Activated T-helper 17 cell treated with anti-CD3 and anti-CD28 coated beads, Interleukin-2, amount 50 U/mL, for 72 hours (primary cell): Measurements from ENCODE around the gene GRB2. TPM values are rescaled to one million over a fixed set of nuclear protein-coding genes. Genes with fewer than 3 reads are reported as not detected.
A peak's percentile ranks its signal among the peaks of the same experiment; 100 is the strongest.
"Not testable (repeated sequence)": the region's sequence is repeated elsewhere in the genome, so short reads cannot be mapped to it uniquely, and the experiment has no call there.

Experiments used
- ATAC-seq: fragments of 150-1000 bp; cut with Tn5 transposase; replicated peaks from 2 replicates; pipeline ENCODE4 v1.10.0; 2021; ENCODE audit warnings: mild to moderate bottlenecking, moderate library complexity
- H3K27ac Mint-ChIP-seq: one replicate; pipeline ENCODE4 v1.8.0; 2022; ENCODE audit warnings: mixed read lengths
- H3K27me3 Mint-ChIP-seq: one replicate; pipeline ENCODE4 v1.8.0; 2022; ENCODE audit warnings: mixed read lengths
- H3K36me3 Mint-ChIP-seq: one replicate; pipeline ENCODE4 v1.8.0; 2022; ENCODE audit warnings: low read depth, mild to moderate bottlenecking, mixed read lengths
- H3K4me1 Mint-ChIP-seq: one replicate; pipeline ENCODE4 v1.8.0; 2022; ENCODE audit warnings: mixed read lengths
- H3K4me3 Mint-ChIP-seq: one replicate; pipeline ENCODE4 v1.8.0; 2022; ENCODE audit warnings: mild to moderate bottlenecking, mixed read lengths
- H3K9me3 Mint-ChIP-seq: one replicate; pipeline ENCODE4 v1.8.0; 2022; ENCODE audit warnings: mixed read lengths
- total RNA-seq, 2 donors: library from RNA; stranded (reverse); gene quantifications; one replicate each; pipeline ENCODE4 v1.2.3, GENCODE V29; 2022

GRB2 gene
- total RNA-seq, 2 donors from 2014 or later = 141 to 163 TPM

- Mint-ChIP-seq H3K27me3 (no peaks in the 10 kb centered on the region), H3K4me3 (no peak overlapping the region), H3K4me1 (peaks cover 25% of the 10 kb centered on the region), H3K27ac (peak overlapping the region; percentile 16), H3K9me3 (no peaks in the 10 kb centered on the region), H3K36me3 (peaks cover 65% of the 10 kb centered on the region)
- ATAC-seq = no peak
Observed at GRCh38 chr17:75386430-75386829, 19.0 kb downstream of the GRB2 start.

GRCh38 chr17:75384751-75385150, 20.7 kb downstream of the GRB2 start:
- peaks cover 25% of the 10 kb centered on the region for H3K4me1 Mint-ChIP-seq
- no peak overlapping the region for H3K4me3 Mint-ChIP-seq
- H3K9me3 Mint-ChIP-seq = no peaks in the 10 kb centered on the region
- ATAC-seq = no peak
- peaks cover 49% of the 10 kb centered on the region for H3K36me3 Mint-ChIP-seq
- no peaks in the 10 kb centered on the region for H3K27me3 Mint-ChIP-seq
- no peak overlapping the region for H3K27ac Mint-ChIP-seq

DNA sequence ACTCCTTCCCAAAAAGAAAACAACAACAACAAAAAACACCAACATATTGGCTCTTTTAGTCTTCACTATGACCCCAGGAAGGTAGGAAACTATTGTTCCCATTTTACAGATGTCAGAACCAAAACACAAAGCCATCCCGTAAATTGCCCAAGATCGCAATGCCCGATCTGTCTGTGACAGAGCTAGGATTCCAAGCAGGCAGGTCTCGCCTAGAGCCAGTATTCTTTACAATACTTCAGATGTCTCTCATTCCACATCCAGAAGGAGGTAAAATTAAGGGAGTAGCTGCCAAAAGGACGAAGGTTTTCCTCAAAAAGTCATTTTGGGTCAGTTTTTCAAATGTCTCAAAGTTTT, 21.7 kb downstream of the GRB2 start:
- H3K4me1 Mint-ChIP-seq = peaks cover 19% of the 10 kb centered on the region
- no peak overlapping the region for H3K27ac Mint-ChIP-seq
- no peak for ATAC-seq
- no peaks in the 10 kb centered on the region for H3K9me3 Mint-ChIP-seq
- no peaks in the 10 kb centered on the region for H3K27me3 Mint-ChIP-seq
- H3K36me3 Mint-ChIP-seq = peaks cover 39% of the 10 kb centered on the region
- no peak overlapping the region for H3K4me3 Mint-ChIP-seq

DNA sequence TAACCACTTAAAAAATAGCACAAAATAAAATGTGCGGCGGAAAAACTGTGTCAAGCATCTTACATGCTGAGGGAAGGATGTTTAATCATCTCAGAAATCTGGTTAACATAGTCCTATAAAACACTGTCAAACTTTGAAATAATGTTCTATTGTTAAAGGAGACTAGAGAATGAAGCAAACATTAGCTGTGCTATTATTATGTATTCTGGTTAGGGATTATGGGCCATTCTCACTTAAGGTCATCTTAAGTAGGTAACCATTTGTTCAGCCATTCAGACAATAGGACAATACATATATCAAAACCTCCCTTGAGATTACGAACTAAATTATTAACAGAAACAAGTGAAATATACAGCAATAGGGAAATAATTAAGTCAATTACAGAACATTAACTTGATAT, 24.7 kb downstream of the GRB2 start:
- peaks cover 20% of the 10 kb centered on the region for H3K4me1 Mint-ChIP-seq
- peak overlapping the region; percentile 59 for H3K27ac Mint-ChIP-seq
- H3K9me3 Mint-ChIP-seq = no peaks in the 10 kb centered on the region
- no peak for ATAC-seq
- peaks cover 40% of the 10 kb centered on the region for H3K36me3 Mint-ChIP-seq
- H3K27me3 Mint-ChIP-seq = no peaks in the 10 kb centered on the region
- H3K4me3 Mint-ChIP-seq = peak overlapping the region; percentile 16

DNA sequence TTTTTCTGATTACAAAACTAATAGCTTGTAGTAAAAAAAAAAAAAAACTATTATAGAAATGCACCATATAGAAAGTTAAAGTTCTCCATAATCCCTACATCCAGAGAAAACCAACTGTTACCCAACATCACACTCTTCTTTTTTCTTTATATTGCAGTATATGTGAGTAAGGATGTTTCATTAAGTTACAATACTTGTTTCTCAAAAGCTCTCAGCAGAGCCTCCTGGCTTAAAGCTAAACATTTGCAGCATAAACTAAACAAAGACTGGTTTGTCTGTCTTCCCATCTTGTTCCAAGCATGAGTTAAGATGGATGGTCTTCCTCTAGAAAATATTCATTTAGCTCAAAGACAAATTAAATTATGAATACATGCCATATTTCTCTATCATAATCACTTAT, 25.2 kb downstream of the GRB2 start:
- Mint-ChIP-seq H3K27ac (peak overlapping the region; percentile 59), H3K36me3 (peaks cover 42% of the 10 kb centered on the region), H3K27me3 (no peaks in the 10 kb centered on the region), H3K4me3 (peak overlapping the region; percentile 16), H3K9me3 (no peaks in the 10 kb centered on the region), H3K4me1 (peaks cover 20% of the 10 kb centered on the region)
- no peak for ATAC-seq

GRCh38 chr17:75379426-75379825, 26.1 kb downstream of the GRB2 start:
- H3K27me3 Mint-ChIP-seq, H3K9me3 Mint-ChIP-seq, ATAC-seq, H3K27ac Mint-ChIP-seq, H3K4me3 Mint-ChIP-seq: not testable (repeated sequence)
- Mint-ChIP-seq H3K36me3 (peaks cover 42% of the 10 kb centered on the region), H3K4me1 (peaks cover 23% of the 10 kb centered on the region)

DNA sequence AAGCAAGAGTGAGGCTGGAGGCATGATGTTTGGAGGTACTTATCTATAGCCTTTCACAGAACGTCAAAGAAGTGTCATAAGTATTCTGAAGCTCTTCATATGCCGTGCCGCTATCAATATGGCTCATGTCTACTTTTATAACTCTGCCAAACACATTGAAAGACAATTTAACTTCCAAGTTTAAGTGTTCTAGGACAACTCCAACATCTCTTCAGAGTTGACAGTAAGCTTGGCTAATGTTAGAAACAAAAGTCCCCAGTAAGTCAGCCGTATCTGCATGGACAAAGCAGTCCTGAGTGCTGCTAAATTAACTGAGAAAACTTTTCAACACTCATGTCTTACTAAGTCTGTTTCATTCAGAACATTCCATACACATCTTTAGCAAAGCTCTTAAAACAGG, 32.2 kb downstream of the GRB2 start:
- peaks cover 63% of the 10 kb centered on the region for H3K36me3 Mint-ChIP-seq
- no peak overlapping the region for H3K27ac Mint-ChIP-seq
- peaks cover 43% of the 10 kb centered on the region for H3K4me1 Mint-ChIP-seq
- no peak for ATAC-seq
- no peaks in the 10 kb centered on the region for H3K9me3 Mint-ChIP-seq
- H3K4me3 Mint-ChIP-seq = peak overlapping the region; percentile 74
- H3K27me3 Mint-ChIP-seq = no peaks in the 10 kb centered on the region

GRCh38 chr17:75371981-75372380, 33.5 kb downstream of the GRB2 start:
- peak overlapping the region; percentile 93 for H3K27ac Mint-ChIP-seq
- peak overlapping the region; percentile 74 for H3K4me3 Mint-ChIP-seq
- peak; percentile 87 for ATAC-seq
- H3K36me3 Mint-ChIP-seq = peaks cover 50% of the 10 kb centered on the region
- no peaks in the 10 kb centered on the region for H3K9me3 Mint-ChIP-seq
- no peaks in the 10 kb centered on the region for H3K27me3 Mint-ChIP-seq
- peaks cover 42% of the 10 kb centered on the region for H3K4me1 Mint-ChIP-seq

DNA sequence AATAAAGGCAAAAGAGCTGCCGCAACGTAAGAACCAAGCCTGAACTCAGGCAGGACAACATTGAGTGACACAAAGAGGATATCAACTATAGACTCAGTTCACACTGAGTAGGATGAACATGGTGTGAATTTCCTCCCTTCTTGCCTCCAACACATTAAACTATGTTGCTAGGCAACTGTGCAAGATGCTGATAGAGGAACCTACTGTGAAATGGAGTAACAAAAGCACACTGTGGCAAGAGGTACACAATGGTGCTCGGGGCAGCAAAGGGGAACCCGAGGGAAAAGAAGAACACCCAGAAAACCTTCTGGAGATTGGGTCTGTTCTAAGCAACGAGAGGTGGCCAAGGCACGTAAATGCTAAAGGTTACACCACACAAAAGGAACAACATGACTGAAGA, 34.1 kb downstream of the GRB2 start:
- H3K27ac Mint-ChIP-seq = peak overlapping the region; percentile 93
- H3K4me3 Mint-ChIP-seq = peak overlapping the region; percentile 74
- H3K36me3 Mint-ChIP-seq = peaks cover 44% of the 10 kb centered on the region
- H3K4me1 Mint-ChIP-seq = peaks cover 42% of the 10 kb centered on the region
- peak; percentile 54 for ATAC-seq
- no peaks in the 10 kb centered on the region for H3K9me3 Mint-ChIP-seq
- H3K27me3 Mint-ChIP-seq = no peaks in the 10 kb centered on the region

- Mint-ChIP-seq H3K27me3 (no peaks in the 10 kb centered on the region), H3K9me3 (no peaks in the 10 kb centered on the region), H3K27ac (peak overlapping the region; percentile 14), H3K36me3 (peaks cover 34% of the 10 kb centered on the region), H3K4me1 (peaks cover 49% of the 10 kb centered on the region), H3K4me3 (peak overlapping the region; percentile 7)
- ATAC-seq = no peak
Observed at GRCh38 chr17:75370286-75370915, 35.1 kb downstream of the GRB2 start.

DNA sequence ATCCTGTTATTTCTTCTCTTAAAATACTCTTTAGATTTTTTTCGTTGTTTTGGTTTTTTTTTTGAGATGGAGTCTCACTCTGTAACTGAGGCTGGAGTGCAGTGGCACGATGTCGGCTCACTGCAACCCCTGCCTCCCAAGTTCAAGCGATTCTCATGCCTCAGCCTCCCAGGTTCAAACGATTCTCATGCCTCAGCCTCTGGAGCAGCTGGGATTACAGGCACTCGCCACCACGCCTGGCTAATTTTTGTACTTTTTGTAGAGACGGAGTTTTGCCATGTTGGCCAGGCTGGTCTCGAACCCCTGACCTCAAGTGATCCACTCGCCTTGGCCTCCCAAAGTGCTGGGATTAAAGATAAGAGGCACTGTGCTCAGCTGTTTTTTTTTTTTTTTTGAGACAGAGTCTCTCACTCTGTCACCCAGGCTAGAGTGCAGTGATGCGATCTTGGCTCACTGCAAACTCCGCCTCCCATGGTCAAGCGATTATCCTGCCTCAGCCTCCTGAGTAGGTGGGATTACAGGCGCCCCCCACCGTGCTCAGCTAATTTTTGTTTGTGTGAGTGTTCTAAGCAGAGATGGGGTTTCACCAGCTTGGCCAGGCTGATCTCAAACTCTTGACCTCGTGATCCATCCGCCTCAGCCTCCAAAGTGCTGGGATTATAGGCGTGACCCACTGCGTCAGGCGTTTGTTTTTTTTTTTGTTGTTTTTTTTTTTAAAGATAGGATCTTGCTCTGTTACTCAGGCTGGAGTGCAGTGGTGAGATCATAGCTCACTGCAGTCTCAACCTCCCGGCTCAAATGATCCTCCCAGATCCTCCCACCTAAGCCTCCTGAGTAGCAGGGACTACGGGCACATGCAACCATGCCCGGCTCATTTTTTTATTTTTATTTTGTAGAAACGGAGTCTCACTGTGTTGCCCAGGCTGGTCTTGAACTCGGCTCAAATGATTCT, 37.4 kb downstream of the GRB2 start:
- not testable (repeated sequence) for H3K27me3 Mint-ChIP-seq, H3K9me3 Mint-ChIP-seq, ATAC-seq
- H3K36me3 Mint-ChIP-seq = peaks cover 23% of the 10 kb centered on the region
- peak overlapping the region; percentile 54 for H3K4me3 Mint-ChIP-seq
- peaks cover 61% of the 10 kb centered on the region for H3K4me1 Mint-ChIP-seq
- H3K27ac Mint-ChIP-seq = peak overlapping the region; percentile 39

GRCh38 chr17:75367312-75367711, 38.2 kb downstream of the GRB2 start:
- H3K9me3 Mint-ChIP-seq = no peaks in the 10 kb centered on the region
- peaks cover 18% of the 10 kb centered on the region for H3K36me3 Mint-ChIP-seq
- peak; percentile 58 for ATAC-seq
- peak overlapping the region; percentile 39 for H3K27ac Mint-ChIP-seq
- peaks cover 64% of the 10 kb centered on the region for H3K4me1 Mint-ChIP-seq
- peak overlapping the region; percentile 54 for H3K4me3 Mint-ChIP-seq
- no peaks in the 10 kb centered on the region for H3K27me3 Mint-ChIP-seq

- Mint-ChIP-seq H3K27me3 (no peaks in the 10 kb centered on the region), H3K27ac (peak overlapping the region; percentile 55)
- no peak for ATAC-seq
Observed at GRCh38 chr17:75366432-75366831, 39.0 kb downstream of the GRB2 start.

GRCh38 chr17:75365931-75366275, 39.6 kb downstream of the GRB2 start:
- H3K4me1 Mint-ChIP-seq = peaks cover 65% of the 10 kb centered on the region
- no peaks in the 10 kb centered on the region for H3K9me3 Mint-ChIP-seq
- H3K27me3 Mint-ChIP-seq = no peaks in the 10 kb centered on the region
- H3K36me3 Mint-ChIP-seq = peaks cover 18% of the 10 kb centered on the region
- peak overlapping the region; percentile 55 for H3K27ac Mint-ChIP-seq
- ATAC-seq = no peak
- H3K4me3 Mint-ChIP-seq = peak overlapping the region; percentile 51

More at GRCh38 chr17:75366432-75366831, 39.0 kb downstream of the GRB2 start:
- Mint-ChIP-seq H3K4me3 (peak overlapping the region; percentile 51), H3K9me3 (no peaks in the 10 kb centered on the region), H3K36me3 (peaks cover 18% of the 10 kb centered on the region), H3K4me1 (peaks cover 64% of the 10 kb centered on the region)
